SKM-1 (cell line): ENCODE data around the gene DCAF4.
"Not testable (repeated sequence)": the region's sequence is repeated elsewhere in the genome, so short reads cannot be mapped to it uniquely, and the experiment has no call there.

ENCODE experiments used
- DNase-seq: peaks from one replicate; lab custom pipeline; 2025; ENCODE audit not compliant: unreplicated experiment; lab: John Stamatoyannopoulos, UW

DCAF4 gene

GRCh38 chr14:72929316-72930080 is 3.2 kb downstream of the DCAF4 start:
- DNase-seq: no peak

- DNase-seq: no peak
Observed at GRCh38 chr14:72932893-72933292, 6.6 kb downstream of the DCAF4 start.

- no peak for DNase-seq
Observed at GRCh38 chr14:72939630-72940029, 13.4 kb downstream of the DCAF4 start.

- DNase-seq: no peak
Observed at GRCh38 chr14:72941286-72941985, 15.2 kb downstream of the DCAF4 start.

GRCh38 chr14:72942934-72943333 is 16.7 kb downstream of the DCAF4 start:
- DNase-seq: no peak

GRCh38 chr14:72943876-72944430 is 17.7 kb downstream of the DCAF4 start:
- DNase-seq: no peak

GRCh38 chr14:72945356-72946027 is 19.2 kb downstream of the DCAF4 start:
- DNase-seq: no peak

GRCh38 chr14:72946491-72946890 is 20.2 kb downstream of the DCAF4 start:
- DNase-seq: no peak

- no peak for DNase-seq
Observed at GRCh38 chr14:72947366-72948160, 21.3 kb downstream of the DCAF4 start.

- DNase-seq: no peak
Observed at GRCh38 chr14:72948481-72949138, 22.3 kb downstream of the DCAF4 start.

- DNase-seq: no peak
Observed at GRCh38 chr14:72952171-72952570, 25.9 kb downstream of the DCAF4 start.

GRCh38 chr14:72956741-72957140 is 30.5 kb downstream of the DCAF4 start:
- DNase-seq: not testable (repeated sequence)

GRCh38 chr14:72957213-72957612 is 30.9 kb downstream of the DCAF4 start:
- no peak for DNase-seq

- no peak for DNase-seq
Observed at GRCh38 chr14:72958548-72958947, 32.3 kb downstream of the DCAF4 start.

- not testable (repeated sequence) for DNase-seq
Observed at GRCh38 chr14:72961016-72961415, 34.8 kb downstream of the DCAF4 start.

- no peak for DNase-seq
Observed at GRCh38 chr14:72961579-72962335, 35.5 kb downstream of the DCAF4 start.

- DNase-seq: not testable (repeated sequence)
Observed at GRCh38 chr14:72962336-72962754, 36.1 kb downstream of the DCAF4 start.

- DNase-seq: no peak
Observed at GRCh38 chr14:72962829-72963312, 36.6 kb downstream of the DCAF4 start.

GRCh38 chr14:72965249-72965648 is 39.0 kb downstream of the DCAF4 start:
- no peak for DNase-seq
